B cell (primary cell): ENCODE measurements around the gene SLAMF6. TPM values are rescaled to one million over a fixed set of nuclear protein-coding genes. Genes with fewer than 3 reads are reported as not detected.
A peak's percentile ranks its signal among the peaks of the same experiment; 100 is the strongest.

ENCODE experiments used
- ATAC-seq: fragments of 200-7000 bp; cut with Tn5 transposase; one replicate; pipeline ENCODE4 v1.10.0; 2021; ENCODE audit warnings: low read depth, mild to moderate bottlenecking, moderate number of reproducible peaks, moderate library complexity
- CTCF ChIA-PET: fragments of 350-600 bp; sonication (Branson Sonifier 250); formaldehyde crosslinking; loops from one replicate; lab custom pipeline; 2021; ENCODE audit warnings: antibody characterized with exemption, inconsistent platforms; lab: Charles Lee
- POLR2A ChIA-PET: fragments of 350-600 bp; sonication (Branson Sonifier 250); formaldehyde crosslinking; loops from one replicate; lab custom pipeline; 2021; ENCODE audit warnings: antibody characterized with exemption; lab: Charles Lee
- DNase-seq: peaks from one replicate; pipeline ENCODE4 v3.0.0; 2013
- H2AFZ ChIP-seq: 2 replicates; pipeline ENCODE4 v1.6.1; 2012; ENCODE audit warnings: mild to moderate bottlenecking, low read depth, low read length; ENCODE audit not compliant: insufficient read depth, poor library complexity, severe bottlenecking
- H3K27ac ChIP-seq, 2 donors: 1 replicate in 1 of 2; 2 replicates in 1 of 2; pipeline ENCODE4 v1.5.1; 2012 to 2013; ENCODE audit warnings: low read length in 2 of 2, mild to moderate bottlenecking in 2 of 2, moderate library complexity in 1 of 2
- H3K27me3 ChIP-seq, 4 experiments: fragments of 200-600 bp in 1 of 4; sonication (generic) in 1 of 4; replicated peaks in 1 of 4; 1 replicate in 2 of 4; 2 replicates in 2 of 4; pipeline versions ENCODE4 v1.6.1 to v1.7.0; 2013 to 2016; ENCODE audit warnings: low read length in 3 of 4, mild to moderate bottlenecking in 2 of 4, mixed read lengths in 1 of 4, moderate library complexity in 1 of 4; ENCODE audit not compliant: insufficient read depth in 4 of 4, control insufficient read depth in 3 of 4; ENCODE audit errors: control extremely low read depth in 1 of 4
- H3K36me3 ChIP-seq, 2 experiments: replicated peaks in 1 of 2; 1 replicate in 1 of 2; 2 replicates in 1 of 2; pipeline versions ENCODE4 v1.6.1 to v1.7.1; 2013; ENCODE audit warnings: low read length in 1 of 2; ENCODE audit not compliant: insufficient read depth in 2 of 2, control insufficient read depth in 1 of 2; ENCODE audit errors: control extremely low read depth in 1 of 2, extremely low read depth in 1 of 2
- H3K4me1 ChIP-seq, 2 donors: fragments of 200-600 bp in 1 of 2; sonication (generic) in 1 of 2; 1 replicate in 1 of 2; 2 replicates in 1 of 2; pipeline versions ENCODE4 v1.5.1 to v1.6.1; 2013 to 2017; ENCODE audit warnings: low read length in 2 of 2; ENCODE audit not compliant: control insufficient read depth in 2 of 2, insufficient read depth in 2 of 2
- H3K4me2 ChIP-seq: replicated peaks from 2 replicates; pipeline ENCODE3; 2012; ENCODE audit warnings: mild to moderate bottlenecking, low read depth, low read length; ENCODE audit not compliant: poor library complexity, severe bottlenecking
- H3K4me3 ChIP-seq, 5 experiments: fragments of 200-600 bp in 1 of 5; sonication (generic) in 1 of 5; 1 replicate in 3 of 5; 2 replicates in 2 of 5; pipeline versions ENCODE4 v1.5.1 to v1.7.0; 2011 to 2016; ENCODE audit warnings: low read length in 4 of 5, mild to moderate bottlenecking in 4 of 5, low read depth in 2 of 5, control low read depth in 1 of 5, moderate library complexity in 1 of 5; ENCODE audit not compliant: insufficient read depth in 1 of 5; ENCODE audit errors: control extremely low read depth in 1 of 5, extremely low read depth in 1 of 5
- H3K79me2 ChIP-seq: fragments of 200-600 bp; sonication (generic); one replicate; pipeline ENCODE4 v1.6.0; 2016; ENCODE audit warnings: low read length; ENCODE audit not compliant: control insufficient read depth, insufficient read depth
- H3K9ac ChIP-seq: fragments of 200-600 bp; sonication (generic); 2 replicates; pipeline ENCODE4 v1.6.1; 2017; ENCODE audit warnings: mild to moderate bottlenecking, low read length, moderate library complexity
- H3K9me3 ChIP-seq, 3 donors: one replicate each; pipeline versions ENCODE4 v1.6.1 to v1.7.1; 2013; ENCODE audit warnings: low read length in 2 of 3; ENCODE audit not compliant: control insufficient read depth in 2 of 3, insufficient read depth in 1 of 3; ENCODE audit errors: control extremely low read depth in 1 of 3
- H4K20me1 ChIP-seq: 2 replicates; pipeline ENCODE4 v1.6.0; 2012; ENCODE audit warnings: mild to moderate bottlenecking, low read length; ENCODE audit not compliant: insufficient read depth, control insufficient read depth, poor library complexity, severe bottlenecking
- H3K27ac Mint-ChIP-seq: one replicate; pipeline ENCODE4 v1.8.0; 2021; ENCODE audit warnings: mixed read lengths
- H3K27me3 Mint-ChIP-seq: one replicate; pipeline ENCODE4 v1.8.0; 2021; ENCODE audit warnings: mixed read lengths
- H3K4me1 Mint-ChIP-seq: one replicate; pipeline ENCODE4 v1.8.0; 2021; ENCODE audit warnings: mixed read lengths
- H3K4me3 Mint-ChIP-seq: one replicate; pipeline ENCODE4 v1.8.0; 2021; ENCODE audit warnings: mixed read lengths
- H3K9me3 Mint-ChIP-seq: one replicate; pipeline ENCODE4 v1.8.0; 2022; ENCODE audit warnings: mixed read lengths; ENCODE audit not compliant: insufficient read depth
- EZH2 ChIP-seq: IDR thresholded peaks from 2 replicates; pipeline ENCODE4 v1.6.1; 2012; ENCODE audit warnings: borderline replicate concordance, low read depth, mild to moderate bottlenecking, moderate library complexity, low read length; ENCODE audit not compliant: insufficient read depth, poor library complexity, severe bottlenecking
- WGBS: methylation state at CpG from one replicate; pipeline ENCODE4 v1.1.5; 2013; ENCODE audit warnings: missing lambda C conversion rate; ENCODE audit not compliant: insufficient coverage; 5-methylcytosine and 5-hydroxymethylcytosine counted together
- intact Hi-C: fragments of 100-400 bp; cut with micrococcal nuclease; formaldehyde crosslinking; loops from one replicate; pipeline ENCODE4 v1.10.0; 2022
- polyA plus RNA-seq: library from polyadenylated mRNA; depleted of rRNA; stranded (reverse); fragments of >200 nt; gene quantifications from 2 replicates; pipeline ENCODE4 v1.2.3, GENCODE V29; 2012
- total RNA-seq, 2 donors: library from RNA; stranded (reverse); fragments of 120-200 nt in 1 of 2; gene quantifications; 1 replicate in 1 of 2; 2 replicates in 1 of 2; pipeline versions ENCODE4 v1.2.3 to v1.2.4, GENCODE V29; 2013 to 2022
- TF ChIP-seq, protein P1 (sequence below): fragments of 200-600 bp; IDR thresholded peaks from one replicate; pipeline ENCODE4 v1.8.0; 2022; ENCODE audit warnings: antibody characterized with exemption, mild to moderate bottlenecking

SLAMF6 gene
- total and polyA plus RNA-seq, 2 donors (not counting 1 experiment from before 2014, with no cell fraction given): 64.8 to 79.6 TPM

DNA sequence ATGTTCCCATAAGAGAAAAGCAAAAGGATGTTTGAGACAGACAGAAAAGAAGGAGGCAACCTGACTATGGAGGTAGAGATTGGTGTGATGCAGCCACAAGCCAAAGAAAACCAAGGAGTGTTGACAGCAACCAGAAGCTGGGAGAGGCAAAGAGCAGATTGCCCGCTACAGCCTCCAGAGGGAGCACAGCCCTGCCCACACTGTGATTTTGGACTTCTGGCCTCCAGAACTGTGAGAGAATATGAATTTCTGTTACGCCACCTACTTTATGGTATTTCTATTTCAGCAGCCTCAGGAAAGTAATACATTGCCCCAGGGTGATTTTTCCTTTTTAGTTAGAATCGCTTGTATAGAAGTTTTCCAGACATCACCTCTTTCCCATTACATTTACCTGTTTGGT, 28.4 kb downstream of the SLAMF6 start:
- Mint-ChIP-seq H3K4me1 (peaks cover 45% of the 10 kb centered on the region), H3K9me3 (no peaks in the 10 kb centered on the region), H3K4me3 (no peak overlapping the region), H3K27ac (no peak overlapping the region), H3K27me3 (no peaks in the 10 kb centered on the region)
- H4K20me1 ChIP-seq: no peaks in the 10 kb centered on the region
- no CpG with 5 or more reads among the region's 3 CpGs for WGBS
- H3K4me3 ChIP-seq: no peak overlapping the region
- CTCF ChIA-PET: no interaction called here
- H3K9ac ChIP-seq: no peak overlapping the region
- POLR2A ChIA-PET: no interaction called here
- ATAC-seq: no peak
- peaks cover 5 to 73% of the 10 kb centered on the region in 2 experiments for H3K36me3 ChIP-seq
- H3K4me1 ChIP-seq: peaks cover 44 to 56% of the 10 kb centered on the region in 2 donors
- peak overlapping the region in 1 of 2 donors; percentile 93 for H3K27ac ChIP-seq
- intact Hi-C loops: no loop called here
- no peak overlapping the region for H3K4me2 ChIP-seq
- H3K27me3 ChIP-seq: no peaks in the 10 kb centered on the region
- peaks cover 0 to 7% (median 3%) of the 10 kb centered on the region in 3 donors for H3K9me3 ChIP-seq
- no peak for TF ChIP-seq EZH2
- TF ChIP-seq, protein P1, sequence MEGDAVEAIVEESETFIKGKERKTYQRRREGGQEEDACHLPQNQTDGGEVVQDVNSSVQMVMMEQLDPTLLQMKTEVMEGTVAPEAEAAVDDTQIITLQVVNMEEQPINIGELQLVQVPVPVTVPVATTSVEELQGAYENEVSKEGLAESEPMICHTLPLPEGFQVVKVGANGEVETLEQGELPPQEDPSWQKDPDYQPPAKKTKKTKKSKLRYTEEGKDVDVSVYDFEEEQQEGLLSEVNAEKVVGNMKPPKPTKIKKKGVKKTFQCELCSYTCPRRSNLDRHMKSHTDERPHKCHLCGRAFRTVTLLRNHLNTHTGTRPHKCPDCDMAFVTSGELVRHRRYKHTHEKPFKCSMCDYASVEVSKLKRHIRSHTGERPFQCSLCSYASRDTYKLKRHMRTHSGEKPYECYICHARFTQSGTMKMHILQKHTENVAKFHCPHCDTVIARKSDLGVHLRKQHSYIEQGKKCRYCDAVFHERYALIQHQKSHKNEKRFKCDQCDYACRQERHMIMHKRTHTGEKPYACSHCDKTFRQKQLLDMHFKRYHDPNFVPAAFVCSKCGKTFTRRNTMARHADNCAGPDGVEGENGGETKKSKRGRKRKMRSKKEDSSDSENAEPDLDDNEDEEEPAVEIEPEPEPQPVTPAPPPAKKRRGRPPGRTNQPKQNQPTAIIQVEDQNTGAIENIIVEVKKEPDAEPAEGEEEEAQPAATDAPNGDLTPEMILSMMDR: no peak
- H2AFZ ChIP-seq: no peak overlapping the region
- DNase-seq: no peak
- H3K79me2 ChIP-seq: peaks cover 50% of the 10 kb centered on the region

GRCh38 chr1:160492617-160493016, 30.4 kb downstream of the SLAMF6 start:
- 64% methylated on average over 2 of the region's 2 CpGs for WGBS
- no peak overlapping the region for H2AFZ ChIP-seq
- H3K79me2 ChIP-seq: peaks cover 32% of the 10 kb centered on the region
- peaks cover 0 to 3% (median 0%) of the 10 kb centered on the region in 3 donors for H3K9me3 ChIP-seq
- no peaks in the 10 kb centered on the region for H4K20me1 ChIP-seq
- H3K4me3 Mint-ChIP-seq: no peak overlapping the region
- DNase-seq: no peak
- peaks cover 59 to 65% of the 10 kb centered on the region in 2 donors for H3K4me1 ChIP-seq
- H3K4me2 ChIP-seq: no peak overlapping the region
- TF ChIP-seq EZH2: no peak
- TF ChIP-seq, protein P1: no peak
- peak overlapping the region in 1 of 2 donors; percentile 93 for H3K27ac ChIP-seq
- intact Hi-C loops: no loop called here
- no peaks in the 10 kb centered on the region for H3K9me3 Mint-ChIP-seq
- no peak overlapping the region for H3K4me3 ChIP-seq
- POLR2A ChIA-PET: no interaction called here
- no peaks in the 10 kb centered on the region for H3K27me3 ChIP-seq
- H3K27ac Mint-ChIP-seq: no peak overlapping the region
- H3K36me3 ChIP-seq: peaks cover 7 to 78% of the 10 kb centered on the region in 2 experiments
- peaks cover 27% of the 10 kb centered on the region for H3K4me1 Mint-ChIP-seq
- no peak overlapping the region for H3K9ac ChIP-seq
- H3K27me3 Mint-ChIP-seq: no peaks in the 10 kb centered on the region
- ATAC-seq: no peak
- CTCF ChIA-PET: no interaction called here
